Left ventricle myocardium inferior (tissue), 1 donor: Measurements from ENCODE around the gene NCAPH2. TPM values are rescaled to one million over a fixed set of nuclear protein-coding genes. Genes with fewer than 3 reads are reported as not detected.

ENCODE experiments used
- DNase-seq: peaks from one replicate; pipeline ENCODE4 v3.0.0-alpha.2; 2020
- H3K27ac ChIP-seq: fragments of 200-600 bp; replicated peaks from 2 replicates; pipeline ENCODE4 v1.8.0; 2021
- H3K27me3 ChIP-seq: fragments of 200-600 bp; 2 replicates; pipeline ENCODE4 v1.8.0; 2021; ENCODE audit warnings: low read depth
- H3K36me3 ChIP-seq: fragments of 200-600 bp; 2 replicates; pipeline ENCODE4 v1.8.0; 2021
- H3K4me1 ChIP-seq: fragments of 200-600 bp; 2 replicates; pipeline ENCODE4 v1.8.0; 2021
- H3K4me3 ChIP-seq: fragments of 200-600 bp; 2 replicates; pipeline ENCODE4 v1.8.0; 2021; ENCODE audit warnings: mild to moderate bottlenecking, moderate library complexity
- H3K9me3 ChIP-seq: fragments of 200-600 bp; replicated peaks from 2 replicates; pipeline ENCODE4 v1.8.0; 2021
- intact Hi-C: fragments of 100-400 bp; cut with micrococcal nuclease; formaldehyde crosslinking; loops from one replicate; pipeline ENCODE4 v1.11.0; 2022
- total RNA-seq: library from RNA; stranded (reverse); fragmentation: NEBNext Ultra II Directional; extraction: Animal tissue kit (Norgen Biotek cat#: 25700); gene quantifications from one replicate; pipeline ENCODE4 v1.2.1, GENCODE V29; 2021
- TF ChIP-seq, protein P1 (sequence below): fragments of 200-600 bp; IDR thresholded peaks from 2 replicates; pipeline ENCODE4 v1.8.0; 2021; ENCODE audit warnings: antibody characterized with exemption, mild to moderate bottlenecking, borderline replicate concordance
- donor health status: DM: no; HTN: yes; CAD: no; lungs with severe emphysema.

NCAPH2 gene
- total RNA-seq, 1 donor from 2014 or later = 27.7 TPM

- Histone ChIP-seq H3K27me3 (peaks cover 92% of the 10 kb centered on the region), H3K4me1 (peaks cover 15% of the 10 kb centered on the region), H3K36me3 (no peaks in the 10 kb centered on the region), H3K9me3 (no peaks in the 10 kb centered on the region), H3K4me3 (no peak overlapping the region), H3K27ac (no peak overlapping the region)
- no peak for DNase-seq
- intact Hi-C loops = no loop called here
- TF ChIP-seq, protein P1, sequence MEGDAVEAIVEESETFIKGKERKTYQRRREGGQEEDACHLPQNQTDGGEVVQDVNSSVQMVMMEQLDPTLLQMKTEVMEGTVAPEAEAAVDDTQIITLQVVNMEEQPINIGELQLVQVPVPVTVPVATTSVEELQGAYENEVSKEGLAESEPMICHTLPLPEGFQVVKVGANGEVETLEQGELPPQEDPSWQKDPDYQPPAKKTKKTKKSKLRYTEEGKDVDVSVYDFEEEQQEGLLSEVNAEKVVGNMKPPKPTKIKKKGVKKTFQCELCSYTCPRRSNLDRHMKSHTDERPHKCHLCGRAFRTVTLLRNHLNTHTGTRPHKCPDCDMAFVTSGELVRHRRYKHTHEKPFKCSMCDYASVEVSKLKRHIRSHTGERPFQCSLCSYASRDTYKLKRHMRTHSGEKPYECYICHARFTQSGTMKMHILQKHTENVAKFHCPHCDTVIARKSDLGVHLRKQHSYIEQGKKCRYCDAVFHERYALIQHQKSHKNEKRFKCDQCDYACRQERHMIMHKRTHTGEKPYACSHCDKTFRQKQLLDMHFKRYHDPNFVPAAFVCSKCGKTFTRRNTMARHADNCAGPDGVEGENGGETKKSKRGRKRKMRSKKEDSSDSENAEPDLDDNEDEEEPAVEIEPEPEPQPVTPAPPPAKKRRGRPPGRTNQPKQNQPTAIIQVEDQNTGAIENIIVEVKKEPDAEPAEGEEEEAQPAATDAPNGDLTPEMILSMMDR = no peak
These were observed 22.5 kb upstream of the NCAPH2 start for GRCh38 chr22:50485221-50486131.

DNA sequence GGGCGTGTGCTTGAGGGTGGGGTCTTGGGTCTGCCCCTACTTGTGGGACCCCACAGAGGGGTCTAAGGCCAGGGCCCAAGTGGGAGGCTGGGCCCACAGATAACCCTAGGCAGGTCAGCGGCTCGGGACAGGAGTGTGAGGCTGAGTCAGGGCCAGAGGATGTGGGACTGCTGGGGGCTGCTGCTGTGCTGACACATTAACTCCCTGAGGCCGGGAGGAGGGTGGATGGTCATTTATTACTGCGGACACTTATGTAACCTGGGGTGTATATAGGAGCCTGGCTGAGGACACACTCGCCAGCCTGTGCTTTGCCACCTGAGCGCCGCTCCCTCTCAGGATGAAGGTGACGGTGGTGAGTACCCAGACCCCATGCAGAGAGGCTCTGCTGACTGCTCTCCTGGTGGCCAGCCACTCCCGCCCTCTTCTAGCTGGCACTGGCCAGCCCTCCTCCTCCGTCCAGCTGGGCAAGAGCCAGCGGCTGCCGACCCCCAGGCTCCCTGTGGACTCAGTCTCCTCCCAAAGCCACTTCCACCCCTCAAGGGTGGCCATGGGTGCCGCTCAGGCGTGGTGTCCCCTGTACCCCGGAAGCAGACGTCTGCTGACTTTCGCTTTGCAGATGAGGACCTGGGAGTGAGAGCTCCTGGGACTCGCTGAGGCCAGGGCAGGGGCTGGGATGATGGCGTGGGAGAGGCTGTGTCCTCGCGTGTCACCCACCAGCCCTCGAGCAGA lies 21.3 kb upstream of the NCAPH2 start, which contains the start of gene MIOX:
TSS of gene MIOX (plus strand) at position 299 of the 729 bp plus-strand sequence. CDS start at position 338, 39 bp downstream.
- Histone ChIP-seq H3K36me3 (no peaks in the 10 kb centered on the region), H3K27me3 (peaks cover 79% of the 10 kb centered on the region), H3K9me3 (no peaks in the 10 kb centered on the region), H3K4me3 (no peak within 1 kb of the TSS), H3K27ac (no peak within 1 kb of the TSS), H3K4me1 (peaks cover 6% of the 10 kb centered on the region)
- DNase-seq = no peak
- intact Hi-C loops = no loop called here
- TF ChIP-seq, protein P1 = no peak

GRCh38 chr22:50487290-50488005 lies 20.6 kb upstream of the NCAPH2 start:
- Histone ChIP-seq H3K9me3 (no peaks in the 10 kb centered on the region), H3K4me3 (no peak overlapping the region), H3K36me3 (no peaks in the 10 kb centered on the region), H3K27me3 (peaks cover 72% of the 10 kb centered on the region), H3K27ac (no peak overlapping the region), H3K4me1 (no peaks in the 10 kb centered on the region)
- intact Hi-C loops = no loop called here
- TF ChIP-seq, protein P1 = no peak
- no peak for DNase-seq

DNA sequence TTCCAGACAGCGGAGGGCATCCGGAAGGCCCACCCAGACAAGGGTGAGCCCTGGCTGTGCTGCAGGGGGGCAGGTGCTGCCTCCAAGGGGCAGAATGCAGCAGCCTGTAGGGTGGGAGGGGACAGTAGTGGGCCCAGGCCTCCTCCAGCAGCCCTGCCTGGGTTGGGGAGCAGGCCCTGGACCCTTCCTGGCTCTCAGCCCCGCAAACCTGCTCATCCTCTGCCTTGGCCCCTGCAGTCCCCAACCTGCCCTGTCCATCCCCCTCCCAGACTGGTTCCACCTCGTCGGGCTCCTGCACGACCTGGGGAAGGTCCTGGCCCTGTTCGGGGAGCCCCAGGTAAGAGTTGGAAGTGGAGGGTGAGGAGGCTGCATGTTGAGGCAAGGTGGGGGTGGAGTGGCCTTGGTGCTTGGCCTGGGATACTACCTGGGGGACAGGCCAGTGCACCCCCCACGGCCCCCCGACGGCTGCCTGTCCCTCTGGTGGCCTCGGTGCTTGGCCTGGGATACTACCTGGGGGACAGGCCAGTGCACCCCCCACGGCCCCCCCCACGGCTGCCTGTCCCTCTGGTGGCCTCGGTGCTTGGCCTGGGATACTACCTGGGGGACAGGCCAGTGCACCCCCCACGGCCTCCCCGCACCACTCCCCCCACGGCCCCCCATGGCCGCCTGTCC lies 19.9 kb upstream of the NCAPH2 start:
- no peak for DNase-seq

More for the DNA sequence above, 19.9 kb upstream of the NCAPH2 start:
- Histone ChIP-seq H3K27ac (no peak overlapping the region), H3K4me3 (no peak overlapping the region), H3K27me3 (peaks cover 65% of the 10 kb centered on the region), H3K36me3 (no peaks in the 10 kb centered on the region), H3K4me1 (no peaks in the 10 kb centered on the region), H3K9me3 (no peaks in the 10 kb centered on the region)
- TF ChIP-seq, protein P1 = no peak
- intact Hi-C loops = no loop called here
